AG09319 (cell line): ENCODE results near the gene CBX3.
A peak's percentile ranks its signal among the peaks of the same experiment; 100 is the strongest.
"Not testable (repeated sequence)": the region's sequence is repeated elsewhere in the genome, so short reads cannot be mapped to it uniquely, and the experiment has no call there.

Source experiments
- DNase-seq: peaks from one replicate; pipeline ENCODE4 v3.0.0-alpha.2; 2010; ENCODE audit warnings: low read depth; ENCODE audit errors: extremely low read depth
- TF ChIP-seq, protein P1 (sequence below): IDR thresholded peaks from 2 replicates; pipeline ENCODE4 v1.5.1; 2011; ENCODE audit warnings: low read depth, mild to moderate bottlenecking, inconsistent platforms, low read length, moderate library complexity

CBX3 gene

DNA sequence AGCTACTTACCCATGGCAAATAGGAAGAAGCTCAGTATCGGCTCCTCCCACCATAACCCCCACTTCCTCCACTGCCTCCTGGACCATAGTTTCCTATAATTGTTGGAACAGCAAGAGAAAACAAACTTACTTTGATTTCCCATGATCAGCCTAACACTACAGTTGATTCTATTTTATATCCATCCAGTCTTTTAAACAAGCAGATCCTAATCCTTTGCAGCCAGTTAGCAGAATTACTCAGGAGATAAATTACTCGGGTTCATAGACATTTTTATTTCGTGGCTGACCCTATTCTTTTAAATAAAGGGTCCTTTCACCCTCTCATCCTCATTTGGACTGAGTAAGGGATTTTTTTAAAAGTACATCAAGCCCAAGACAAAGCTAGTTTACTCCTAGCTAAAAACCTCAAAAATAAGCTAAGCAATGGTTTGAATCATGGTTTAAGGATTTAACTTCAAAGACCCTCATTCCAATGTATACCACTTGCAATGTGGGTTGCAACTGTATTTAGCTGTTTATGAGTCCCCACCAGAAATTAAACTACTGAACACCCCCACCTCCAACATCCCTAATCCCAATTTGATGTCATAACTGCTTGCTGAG lies 9.0 kb upstream of the CBX3 start:
- TF ChIP-seq, protein P1, sequence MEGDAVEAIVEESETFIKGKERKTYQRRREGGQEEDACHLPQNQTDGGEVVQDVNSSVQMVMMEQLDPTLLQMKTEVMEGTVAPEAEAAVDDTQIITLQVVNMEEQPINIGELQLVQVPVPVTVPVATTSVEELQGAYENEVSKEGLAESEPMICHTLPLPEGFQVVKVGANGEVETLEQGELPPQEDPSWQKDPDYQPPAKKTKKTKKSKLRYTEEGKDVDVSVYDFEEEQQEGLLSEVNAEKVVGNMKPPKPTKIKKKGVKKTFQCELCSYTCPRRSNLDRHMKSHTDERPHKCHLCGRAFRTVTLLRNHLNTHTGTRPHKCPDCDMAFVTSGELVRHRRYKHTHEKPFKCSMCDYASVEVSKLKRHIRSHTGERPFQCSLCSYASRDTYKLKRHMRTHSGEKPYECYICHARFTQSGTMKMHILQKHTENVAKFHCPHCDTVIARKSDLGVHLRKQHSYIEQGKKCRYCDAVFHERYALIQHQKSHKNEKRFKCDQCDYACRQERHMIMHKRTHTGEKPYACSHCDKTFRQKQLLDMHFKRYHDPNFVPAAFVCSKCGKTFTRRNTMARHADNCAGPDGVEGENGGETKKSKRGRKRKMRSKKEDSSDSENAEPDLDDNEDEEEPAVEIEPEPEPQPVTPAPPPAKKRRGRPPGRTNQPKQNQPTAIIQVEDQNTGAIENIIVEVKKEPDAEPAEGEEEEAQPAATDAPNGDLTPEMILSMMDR: no peak
- no peak for DNase-seq

GRCh38 chr7:26193432-26194207 lies 7.9 kb upstream of the CBX3 start:
- TF ChIP-seq, protein P1: no peak
- no peak for DNase-seq

DNA sequence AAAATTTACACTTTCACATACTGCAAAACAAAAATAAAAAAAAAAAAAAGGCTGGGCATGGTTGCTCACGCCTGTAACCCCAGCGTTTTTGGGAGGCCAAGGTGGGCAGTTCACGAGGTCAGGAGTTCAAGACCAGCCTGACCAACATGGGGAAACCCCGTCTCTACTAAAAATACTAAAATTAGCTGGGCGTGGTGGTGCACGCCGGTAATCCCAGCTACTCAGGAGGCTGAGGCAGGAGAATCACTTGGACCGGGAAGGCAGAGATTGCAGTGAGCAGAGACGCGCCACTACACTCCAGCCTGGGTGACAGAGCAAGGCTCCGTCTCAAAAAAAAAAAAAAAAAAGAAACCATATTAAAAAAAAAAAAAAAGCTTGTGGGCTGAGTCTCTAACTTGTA lies 6.8 kb upstream of the CBX3 start:
- DNase-seq: not testable (repeated sequence)

GRCh38 chr7:26195182-26195581 lies 6.4 kb upstream of the CBX3 start:
- DNase-seq: no peak
- TF ChIP-seq, protein P1: no peak

DNA sequence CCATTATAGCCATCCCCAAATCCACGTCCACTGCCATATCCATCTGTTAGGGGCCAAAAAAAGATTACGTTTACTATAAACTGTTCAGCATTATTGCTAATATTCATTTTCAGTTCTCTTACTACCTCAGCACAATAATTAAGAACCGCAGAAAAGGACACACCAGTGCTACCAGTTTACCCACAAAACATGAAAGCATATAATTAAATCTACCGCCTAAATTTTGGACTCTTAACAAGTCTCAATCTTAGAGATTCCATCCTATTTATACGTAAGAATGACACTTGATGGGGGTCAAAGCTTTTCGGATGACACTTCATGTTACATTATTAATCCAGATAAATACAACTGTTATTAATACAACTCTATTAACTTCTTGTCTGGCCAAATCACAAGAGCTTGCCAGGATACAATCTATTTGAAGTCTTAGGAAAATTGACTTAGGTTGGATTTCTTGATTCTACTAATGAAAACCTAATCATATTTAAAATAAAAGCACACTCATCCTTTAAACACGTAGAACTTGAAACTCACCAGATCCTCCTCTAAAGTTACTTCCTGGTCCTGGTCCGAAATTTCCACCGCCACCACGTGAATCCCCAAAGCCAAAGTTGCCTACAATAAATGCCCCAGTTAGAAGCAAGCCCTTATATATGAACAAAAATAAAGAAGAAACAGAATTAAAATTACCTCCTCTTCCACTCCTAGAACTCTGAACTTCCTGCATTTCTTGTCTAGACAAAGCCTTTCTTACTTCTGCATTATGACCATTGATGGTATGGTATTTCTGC lies 5.5 kb upstream of the CBX3 start:
- TF ChIP-seq, protein P1: no peak
- DNase-seq: no peak

GRCh38 chr7:26197153-26198115 lies 4.1 kb upstream of the CBX3 start:
- TF ChIP-seq, protein P1: no peak
- no peak for DNase-seq

DNA sequence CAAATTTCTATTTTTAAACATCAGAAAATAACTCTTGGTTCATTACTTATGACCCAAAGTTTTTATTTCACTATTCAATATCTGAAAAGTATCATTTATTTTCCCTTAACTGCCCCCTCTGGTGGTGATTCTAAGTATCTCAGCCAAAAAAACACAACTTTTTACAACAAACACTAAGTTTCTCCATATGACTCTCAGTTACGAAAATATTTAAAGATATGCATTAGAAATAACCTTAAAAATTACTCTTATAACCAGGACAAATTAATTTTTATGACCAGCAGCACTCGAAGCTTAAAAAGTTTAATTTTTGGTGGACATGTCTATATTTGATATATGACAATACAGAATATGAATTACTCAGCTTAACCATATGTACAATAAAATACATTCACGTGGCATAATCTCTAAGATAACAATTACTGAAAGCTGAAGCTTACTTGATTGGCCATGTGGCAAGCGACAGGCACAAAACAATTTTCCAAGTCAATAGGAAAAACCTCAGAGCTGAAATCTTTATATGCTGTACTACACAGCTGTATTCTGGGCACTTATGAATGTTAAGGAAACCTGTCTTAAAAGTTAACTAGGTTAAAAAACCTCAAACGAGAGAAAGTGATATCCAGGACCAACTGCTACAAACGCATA lies 3.3 kb upstream of the CBX3 start:
- DNase-seq: no peak
- TF ChIP-seq, protein P1: peak; percentile 62
